Astrocyte of the cerebellum (primary cell): Measurements from ENCODE around the gene KCNA10.

Experiments
- DNase-seq: peaks from one replicate; pipeline ENCODE4 v3.0.0-alpha.2; 2011; ENCODE audit warnings: low read depth
- H3K4me3 ChIP-seq: 2 replicates; pipeline ENCODE4 v1.5.1; 2011; ENCODE audit warnings: mild to moderate bottlenecking, low read depth, low read length, moderate library complexity
- CTCF ChIP-seq: IDR thresholded peaks from 2 replicates; pipeline ENCODE4 v1.5.1; 2012; ENCODE audit warnings: low read length, low read depth, moderate library complexity, mild to moderate bottlenecking; ENCODE audit errors: missing control alignments
- in situ Hi-C: cut with HindIII; loops from 2 replicates; pipeline ENCODE4 v1.10.0; 2017; ENCODE audit warnings: low sequenced_read_pairs

Gene KCNA10

GRCh38 chr1:110498270-110498669 is 20.7 kb downstream of the KCNA10 start:
- DNase-seq: no peak
- no peak for TF ChIP-seq CTCF
- in situ Hi-C loops: no loop called here
- H3K4me3 ChIP-seq: no peak overlapping the region

- DNase-seq: peak; percentile 47
- peak; percentile 91 for TF ChIP-seq CTCF
- no peak overlapping the region for H3K4me3 ChIP-seq
- in situ Hi-C loops: no loop called here
Measured at GRCh38 chr1:110495926-110496600, 22.9 kb downstream of the KCNA10 start.

DNA sequence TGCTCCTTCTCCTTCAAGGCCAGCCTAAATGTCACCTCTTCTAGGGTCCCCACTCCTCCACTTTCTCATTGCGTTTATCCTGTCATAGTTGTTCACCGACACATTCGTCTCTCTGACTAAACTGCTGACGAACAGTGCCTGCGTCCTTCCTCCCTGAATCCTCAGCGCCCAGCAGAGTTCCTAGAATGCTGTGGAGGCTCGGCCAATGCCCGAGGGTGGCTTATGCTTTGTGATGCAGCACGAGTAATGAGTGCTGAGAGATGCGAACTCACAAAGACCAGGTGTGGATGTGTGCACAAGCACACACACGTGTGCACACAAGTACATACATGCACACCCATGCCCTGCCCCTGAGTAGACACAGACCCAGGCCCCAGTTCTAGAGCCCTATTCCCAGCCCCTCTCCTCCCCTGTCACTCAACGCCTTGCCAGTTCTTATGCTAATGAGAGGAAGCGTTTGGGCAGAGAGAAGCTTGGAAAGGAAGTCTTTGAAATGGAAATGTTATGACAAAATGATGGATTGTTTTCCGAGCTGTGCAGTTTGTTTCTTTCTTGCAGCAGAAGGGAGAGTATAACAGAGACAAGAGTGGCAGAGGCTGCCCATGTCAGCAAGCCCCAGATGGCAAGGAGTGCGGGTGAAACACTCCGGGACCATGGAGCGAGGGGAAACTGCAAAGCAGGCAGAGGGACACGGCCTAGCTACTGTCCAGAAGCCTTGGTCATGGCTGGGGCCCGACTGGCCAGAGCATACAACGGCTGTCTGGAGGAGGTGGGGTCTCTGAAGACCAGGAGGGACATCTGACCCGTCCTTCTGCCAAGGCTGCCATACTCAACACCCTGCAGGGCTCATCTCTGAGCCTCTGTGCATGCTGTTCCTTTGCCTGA is 24.2 kb downstream of the KCNA10 start:
- no peak for DNase-seq
- TF ChIP-seq CTCF: no peak
- H3K4me3 ChIP-seq: no peak overlapping the region
- in situ Hi-C loops: no loop called here

- no peak for DNase-seq
- no peak for TF ChIP-seq CTCF
- in situ Hi-C loops: no loop called here
- H3K4me3 ChIP-seq: no peak overlapping the region
Measured at GRCh38 chr1:110494036-110494435, 24.9 kb downstream of the KCNA10 start.

- no peak for TF ChIP-seq CTCF
- no peak for DNase-seq
- H3K4me3 ChIP-seq: no peak overlapping the region
- in situ Hi-C loops: no loop called here
Measured at GRCh38 chr1:110493059-110493699, 25.8 kb downstream of the KCNA10 start.

GRCh38 chr1:110492573-110492972 is 26.4 kb downstream of the KCNA10 start:
- in situ Hi-C loops: no loop called here
- no peak for TF ChIP-seq CTCF
- no peak for DNase-seq
- H3K4me3 ChIP-seq: no peak overlapping the region
